Heart right ventricle (tissue), 16 donors: ENCODE data around the gene RAB31. TPM values are rescaled to one million over a fixed set of nuclear protein-coding genes. Genes with fewer than 3 reads are reported as not detected.

ENCODE experiments used
- ATAC-seq, 8 donors: fragments of 200-7000 bp; cut with Tn5 transposase; one replicate each; pipeline ENCODE4 v1.9.1; 2020; ENCODE audit warnings: mild to moderate bottlenecking in 8 of 8, moderate library complexity in 8 of 8, moderate number of reproducible peaks in 1 of 8
- DNase-seq, 2 donors: peaks; one replicate each; pipeline ENCODE4 v3.0.0-alpha.2; 2020
- H3K27ac ChIP-seq, 10 donors: fragments of 200-600 bp; sonication (generic) in 2 of 10; one replicate each; pipeline versions ENCODE4 v1.5.0 to v1.8.0; 2020 to 2022; ENCODE audit warnings: mild to moderate bottlenecking in 3 of 10
- H3K27me3 ChIP-seq, 7 donors: fragments of 200-600 bp; one replicate each; pipeline ENCODE4 v1.8.0; 2021 to 2022; ENCODE audit warnings: mild to moderate bottlenecking in 2 of 7
- H3K36me3 ChIP-seq, 9 donors: fragments of 200-600 bp; sonication (generic) in 1 of 9; one replicate each; pipeline versions ENCODE4 v1.5.0 to v1.8.0; 2020 to 2022; ENCODE audit warnings: mild to moderate bottlenecking in 2 of 9
- H3K4me1 ChIP-seq, 9 donors: fragments of 200-600 bp; sonication (generic) in 1 of 9; one replicate each; pipeline versions ENCODE4 v1.5.0 to v1.8.0; 2020 to 2022; ENCODE audit warnings: mild to moderate bottlenecking in 4 of 9
- H3K4me3 ChIP-seq, 10 donors: fragments of 200-600 bp; sonication (generic) in 2 of 10; one replicate each; pipeline versions ENCODE4 v1.5.0 to v1.8.0; 2020 to 2022; ENCODE audit warnings: mild to moderate bottlenecking in 7 of 10, moderate library complexity in 2 of 10
- H3K9me3 ChIP-seq, 11 donors: fragments of 200-600 bp in 10 of 11; sonication (generic) in 2 of 11; one replicate each; pipeline versions ENCODE4 v1.5.0 to v1.8.0; 2013 to 2022; ENCODE audit warnings: mild to moderate bottlenecking in 2 of 11, control low read depth in 1 of 11, moderate library complexity in 1 of 11
- CTCF ChIP-seq, 9 donors: fragments of 200-600 bp; sonication (generic) in 2 of 9; IDR thresholded peaks; one replicate each; pipeline versions ENCODE4 v1.5.0 to v1.8.0; 2021 to 2022; ENCODE audit warnings: antibody characterized with exemption in 9 of 9, mild to moderate bottlenecking in 5 of 9, moderate library complexity in 1 of 9
- WGBS, 2 donors: extraction: QIAGEN DNeasy Blood & Tissue Kit; methylation state at CpG; one replicate each; pipeline ENCODE4 v1.1.7; 2013; ENCODE audit warnings: inconsistent platforms in 1 of 2; 5-methylcytosine and 5-hydroxymethylcytosine counted together
- intact Hi-C, 10 donors: fragments of 100-400 bp; cut with DNase I; formaldehyde crosslinking; loops; one replicate each; pipeline versions ENCODE4 v1.11.1 to v1.14.2; 2022
- polyA plus RNA-seq, 2 donors: library from polyadenylated mRNA; stranded (reverse); fragments of 200-250 nt; gene quantifications; one replicate each; pipeline ENCODE4 v1.2.3, GENCODE V29; 2013
- total RNA-seq, 10 donors: library from RNA; stranded (reverse); fragmentation: NEBNext Ultra II Directional in 3 of 10; extraction: Animal tissue kit (Norgen Biotek cat#: 25700) in 3 of 10; gene quantifications; one replicate each; pipeline versions ENCODE4 v1.2.1 to v1.2.4, GENCODE V29; 2021 to 2023
- donor health status: Arrhythmogenic right ventricular cardiomyopathy.
- donor health status: ischemic (EF 13 %, LVEDD 7.1; RV severe dilation, severe dysfunction).
- donor health status: healthy with polysubstance abuse.
- donor health status: DM: no; HTN: yes; CAD: no.
- donor health status: DM: no; HTN: no; CAD: no.
- donor health status: ischemic (EF 25% LVEDD 6.9; RV normal size, moderate dysfunction).
- donor health status: ischemic (EF 25% LVEDD 5.7; RV mildly dilated, moderate dysfunction).
- donor health status: healthy.
- donor health status: DM: yes; HTN: yes; CAD: no.
- donor health status: Ischemic cardiomyopathy.
- donor health status: ischemic (EF 35%, LVEDD 5.7; RV mildly dilated, moderate dysfunction).
- donor health status: nonischemic (EF 11% LVEDD 7.7; RV severe dilation, severe dysfunction).
- donor health status: DM: yes; HTN: yes; CAD: no.
- donor health status: PGD.
- donor health status: ischemic (EF 29% LVEDD 5.4; RV normal size, mild dysfunction).
- donor health status: nonischemic (EF 23%, LVEDD 6.1; RV moderate dilation, normal function).

Gene RAB31
- total and polyA plus RNA-seq, 12 donors, result 4.5 to 47.8 (median 16.6) TPM

GRCh38 chr18:9811978-9812377 is 103.9 kb downstream of the RAB31 start:
- Histone ChIP-seq H3K27me3 (no peaks in the 10 kb centered on the region), H3K4me3 (no peak overlapping the region), H3K27ac (peak overlapping the region in 4 of 10 donors; percentile 6 to 80 (median 14)), H3K9me3 (no peaks in the 10 kb centered on the region), H3K4me1 (peaks cover 9 to 56% (median 37%) of the 10 kb centered on the region in 9 donors), H3K36me3 (peaks cover 0 to 16% (median 0%) of the 10 kb centered on the region in 9 donors)
- no peak for ATAC-seq
- no peak for DNase-seq
- WGBS, 2 donors, result 64 to 71% methylated on average over 5 of the region's 5 CpGs
- intact Hi-C loops, result no loop called here
- no peak for TF ChIP-seq CTCF (IDR thresholded peaks at IDR 0.05)

GRCh38 chr18:9814431-9814830 is 106.3 kb downstream of the RAB31 start:
- intact Hi-C loops, result no loop called here

GRCh38 chr18:9817286-9817685 is 109.2 kb downstream of the RAB31 start:
- peak overlapping the region in 9 of 10 donors; percentile 12 to 85 (median 70) for H3K27ac ChIP-seq
- DNase-seq (no peak), ATAC-seq (peak in 7 of 8 donors; percentile 63 to 89 (median 83))
- no peak for TF ChIP-seq CTCF (IDR thresholded peaks at IDR 0.05)
- H3K4me3 ChIP-seq, result no peak overlapping the region
- peaks cover 0 to 28% (median 0%) of the 10 kb centered on the region in 11 donors for H3K9me3 ChIP-seq
- WGBS, 2 donors, result 57 to 70% methylated on average over 4 of the region's 4 CpGs
- H3K27me3 ChIP-seq, result no peaks in the 10 kb centered on the region
- peaks cover 0 to 23% (median 0%) of the 10 kb centered on the region in 9 donors for H3K36me3 ChIP-seq
- H3K4me1 ChIP-seq, result peaks cover 0 to 25% (median 6%) of the 10 kb centered on the region in 9 donors
- intact Hi-C loops, result no loop called here

More at GRCh38 chr18:9814431-9814830, 106.3 kb downstream of the RAB31 start:
- Histone ChIP-seq H3K4me1 (peaks cover 9 to 51% (median 23%) of the 10 kb centered on the region in 9 donors), H3K9me3 (peaks cover 0 to 15% (median 0%) of the 10 kb centered on the region in 11 donors), H3K4me3 (no peak overlapping the region), H3K36me3 (peaks cover 0 to 23% (median 0%) of the 10 kb centered on the region in 9 donors), H3K27ac (peak overlapping the region in 3 of 10 donors; percentile 4 to 57 (median 45)), H3K27me3 (no peaks in the 10 kb centered on the region)
- DNase-seq (no peak), ATAC-seq (no peak)
- no peak for TF ChIP-seq CTCF (IDR thresholded peaks at IDR 0.05)
- 20 to 28% methylated on average over 4 of the region's 4 CpGs for WGBS, 2 donors

GRCh38 chr18:9817725-9818422 is 109.8 kb downstream of the RAB31 start:
- 67 to 71% methylated on average over 8 of the region's 8 CpGs for WGBS, 2 donors
- peak overlapping the region in 9 of 10 donors; percentile 12 to 85 (median 70) for H3K27ac ChIP-seq
- H3K36me3 ChIP-seq, result peaks cover 0 to 23% (median 0%) of the 10 kb centered on the region in 9 donors
- no peaks in the 10 kb centered on the region for H3K27me3 ChIP-seq
- peaks cover 0 to 28% (median 0%) of the 10 kb centered on the region in 11 donors for H3K9me3 ChIP-seq
- DNase-seq, result no peak
- peak in 3 of 9 donors; percentile 9 to 20 (median 20) for TF ChIP-seq CTCF (IDR thresholded peaks at IDR 0.05)
- peak; percentile 55 to 95 (median 90) for ATAC-seq
- intact Hi-C loops, result no loop called here
- no peak overlapping the region for H3K4me3 ChIP-seq
- peaks cover 0 to 25% (median 6%) of the 10 kb centered on the region in 9 donors for H3K4me1 ChIP-seq
